Central memory CD8-positive, alpha-beta T cell (primary cell): Measurements from ENCODE around the gene ANKRD33B.

ENCODE experiments used
- ATAC-seq: fragments of 150-1000 bp; cut with Tn5 transposase; replicated peaks from 2 replicates; pipeline ENCODE4 v1.10.0; 2022; ENCODE audit warnings: mild to moderate bottlenecking, moderate FRiP score, moderate number of reproducible peaks; ENCODE audit not compliant: poor library complexity, severe bottlenecking; ENCODE audit errors: extremely low read depth
- DNase-seq, 2 donors: peaks; one replicate each; pipeline ENCODE4 v3.0.0; 2021; ENCODE audit warnings: low spot score in 2 of 2
- H3K27ac Mint-ChIP-seq: one replicate; pipeline ENCODE4 v1.8.0; 2022; ENCODE audit warnings: low read depth, mild to moderate bottlenecking, moderate library complexity, mixed read lengths
- H3K27me3 Mint-ChIP-seq: one replicate; pipeline ENCODE4 v1.8.0; 2022; ENCODE audit warnings: mixed read lengths
- H3K36me3 Mint-ChIP-seq: one replicate; pipeline ENCODE4 v1.8.0; 2022; ENCODE audit warnings: mild to moderate bottlenecking, moderate library complexity, mixed read lengths; ENCODE audit not compliant: insufficient read depth
- H3K4me1 Mint-ChIP-seq: one replicate; pipeline ENCODE4 v1.8.0; 2022; ENCODE audit warnings: mixed read lengths
- H3K4me3 Mint-ChIP-seq: one replicate; pipeline ENCODE4 v1.8.0; 2022; ENCODE audit warnings: mild to moderate bottlenecking, moderate library complexity, mixed read lengths
- H3K9me3 Mint-ChIP-seq: one replicate; pipeline ENCODE4 v1.8.0; 2022; ENCODE audit warnings: mixed read lengths

ANKRD33B gene

GRCh38 chr5:10653751-10654400, 90.0 kb downstream of the ANKRD33B start:
- no peaks in the 10 kb centered on the region for H3K36me3 Mint-ChIP-seq
- H3K27ac Mint-ChIP-seq = peak overlapping the region; percentile 39
- ATAC-seq = no peak

DNA sequence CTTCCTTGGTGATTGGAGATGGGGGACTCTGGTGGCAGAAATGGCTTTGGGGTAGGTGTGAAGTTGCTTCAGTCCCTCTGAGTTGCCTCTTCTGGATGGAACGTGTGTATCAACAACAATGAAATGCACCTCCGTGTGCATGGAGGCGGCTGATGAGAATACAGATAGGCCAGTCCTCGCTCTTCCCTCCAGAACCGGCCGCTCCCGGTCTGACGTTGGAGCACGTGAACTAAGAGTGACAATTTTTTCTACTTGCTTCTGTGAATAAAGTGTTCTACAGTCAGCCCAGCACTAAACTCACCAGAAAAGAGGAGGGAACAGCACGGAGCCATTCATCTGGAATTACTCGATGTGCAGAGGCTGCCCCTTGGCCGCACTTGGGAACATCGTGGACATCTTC, 90.7 kb downstream of the ANKRD33B start:
- no peak overlapping the region for H3K4me3 Mint-ChIP-seq
- no peak overlapping the region for H3K27ac Mint-ChIP-seq
- DNase-seq (no peak), ATAC-seq (no peak)
- no peaks in the 10 kb centered on the region for H3K27me3 Mint-ChIP-seq
- no peaks in the 10 kb centered on the region for H3K4me1 Mint-ChIP-seq
- no peaks in the 10 kb centered on the region for H3K36me3 Mint-ChIP-seq
- no peaks in the 10 kb centered on the region for H3K9me3 Mint-ChIP-seq

More at GRCh38 chr5:10653751-10654400, 90.0 kb downstream of the ANKRD33B start:
- no peak overlapping the region for H3K4me3 Mint-ChIP-seq
- no peak for DNase-seq
- H3K27me3 Mint-ChIP-seq = no peaks in the 10 kb centered on the region
- H3K4me1 Mint-ChIP-seq = no peaks in the 10 kb centered on the region
- no peaks in the 10 kb centered on the region for H3K9me3 Mint-ChIP-seq

- no peak for ATAC-seq
- Mint-ChIP-seq H3K36me3 (no peaks in the 10 kb centered on the region), H3K4me3 (no peak overlapping the region), H3K27ac (no peak overlapping the region), H3K4me1 (no peaks in the 10 kb centered on the region), H3K9me3 (no peaks in the 10 kb centered on the region), H3K27me3 (no peaks in the 10 kb centered on the region)
- DNase-seq = no peak
Observed at GRCh38 chr5:10655161-10655971, 91.5 kb downstream of the ANKRD33B start.

DNA sequence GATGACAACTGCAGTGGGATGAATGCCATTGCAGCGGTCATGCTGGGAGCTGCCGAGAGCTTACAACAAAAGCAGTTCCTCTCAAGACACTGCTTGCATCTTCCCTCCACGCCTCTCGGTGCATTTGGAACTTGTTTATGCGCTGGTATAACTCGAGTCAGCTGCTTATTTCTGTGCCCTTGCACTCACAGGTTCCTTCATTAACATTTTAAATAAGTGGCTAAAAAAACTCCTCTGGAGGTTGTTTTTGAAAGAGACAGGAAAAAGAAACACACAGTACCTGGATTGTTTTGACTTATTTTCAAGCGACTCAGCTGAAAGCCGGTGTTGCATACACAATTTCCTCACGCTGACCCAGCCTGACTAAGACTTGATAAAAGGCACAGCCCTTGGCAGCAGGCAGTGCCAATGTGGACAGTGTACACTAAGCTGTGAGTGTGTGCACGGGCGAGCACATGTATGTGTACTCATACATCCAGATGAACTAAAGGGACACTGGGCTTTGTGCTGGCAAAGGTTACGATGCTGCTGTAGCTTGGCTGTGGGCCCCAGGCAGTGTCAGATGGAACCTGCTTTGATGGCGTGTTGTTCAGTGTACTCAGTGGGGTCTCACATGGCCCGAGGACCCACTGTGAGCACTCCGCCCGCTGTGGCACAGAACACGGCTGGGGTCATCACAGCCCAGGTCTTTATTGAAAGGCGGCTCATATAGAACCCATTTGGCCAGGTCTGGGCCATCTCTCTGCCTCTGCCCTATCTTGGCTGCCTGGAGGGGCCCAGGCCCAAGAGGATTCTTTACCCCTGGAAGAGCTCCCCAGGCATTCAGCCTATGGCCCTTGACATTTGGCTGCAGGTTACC, 92.3 kb downstream of the ANKRD33B start:
- Mint-ChIP-seq H3K4me3 (no peak overlapping the region), H3K9me3 (no peaks in the 10 kb centered on the region), H3K4me1 (no peaks in the 10 kb centered on the region), H3K27me3 (no peaks in the 10 kb centered on the region), H3K36me3 (no peaks in the 10 kb centered on the region), H3K27ac (no peak overlapping the region)
- ATAC-seq = no peak
- no peak for DNase-seq

GRCh38 chr5:10658265-10658664, 94.4 kb downstream of the ANKRD33B start:
- DNase-seq = no peak
- no peak overlapping the region for H3K27ac Mint-ChIP-seq
- H3K27me3 Mint-ChIP-seq = no peaks in the 10 kb centered on the region
- no peaks in the 10 kb centered on the region for H3K4me1 Mint-ChIP-seq
- no peak overlapping the region for H3K4me3 Mint-ChIP-seq
- H3K9me3 Mint-ChIP-seq = no peaks in the 10 kb centered on the region
- H3K36me3 Mint-ChIP-seq = no peaks in the 10 kb centered on the region
- ATAC-seq = no peak

DNA sequence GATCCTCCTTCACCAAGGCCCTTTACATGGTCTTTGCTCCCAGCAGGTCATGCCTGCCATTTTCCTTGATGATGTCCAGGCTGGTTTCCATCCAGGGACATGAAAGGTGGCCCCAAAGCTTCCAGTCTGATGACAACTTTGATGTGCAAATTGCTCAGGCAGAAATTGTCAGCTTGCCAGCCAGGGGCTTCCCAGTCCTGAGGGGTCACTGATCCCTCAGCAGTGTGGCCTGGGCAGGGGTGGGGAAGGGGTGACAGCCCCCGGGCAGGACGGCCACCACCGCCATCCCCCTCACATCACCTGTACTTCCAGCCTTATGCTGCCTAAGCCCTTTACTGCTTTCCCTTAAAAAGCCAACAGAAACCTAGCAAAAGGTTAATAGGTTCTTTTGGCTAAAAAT, 96.3 kb downstream of the ANKRD33B start:
- H3K4me1 Mint-ChIP-seq = no peaks in the 10 kb centered on the region
- DNase-seq (no peak), ATAC-seq (no peak)
- H3K4me3 Mint-ChIP-seq = no peak overlapping the region
- no peaks in the 10 kb centered on the region for H3K27me3 Mint-ChIP-seq
- H3K9me3 Mint-ChIP-seq = no peaks in the 10 kb centered on the region
- no peak overlapping the region for H3K27ac Mint-ChIP-seq
- H3K36me3 Mint-ChIP-seq = no peaks in the 10 kb centered on the region

DNA sequence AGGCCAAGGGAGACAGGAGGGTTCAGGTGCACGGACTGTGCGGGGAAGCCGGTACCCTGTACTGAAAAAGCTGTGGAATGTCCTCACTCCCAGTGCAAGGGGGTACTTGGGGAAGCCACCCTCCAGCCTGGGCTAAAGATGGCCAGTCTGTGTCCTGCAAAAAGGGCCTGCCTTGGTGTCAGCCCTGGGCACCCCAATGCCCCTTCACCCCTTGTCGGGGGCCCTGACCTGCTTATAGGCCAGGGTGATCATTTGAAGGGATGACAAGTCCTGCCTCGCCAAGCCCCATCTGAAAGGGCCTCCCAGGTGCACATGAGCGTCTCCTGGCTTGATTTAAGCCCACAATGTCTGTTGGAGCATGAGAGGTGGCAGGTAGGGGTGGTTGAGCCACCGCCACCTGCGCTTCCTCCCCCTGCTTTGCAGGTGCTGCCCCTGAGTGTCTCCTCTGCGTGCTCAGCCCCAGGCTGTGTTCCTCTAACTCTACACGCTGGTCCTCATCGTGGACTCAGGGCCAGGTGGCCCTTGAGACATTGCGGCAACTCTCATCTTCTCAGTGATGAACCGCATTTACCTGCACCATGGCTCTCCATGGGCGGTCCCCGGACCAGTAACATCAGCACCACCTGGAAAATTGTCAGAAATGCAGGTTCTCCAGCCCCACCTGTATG, 97.0 kb downstream of the ANKRD33B start:
- DNase-seq = no peak
- Mint-ChIP-seq H3K27ac (no peak overlapping the region), H3K4me1 (no peaks in the 10 kb centered on the region), H3K27me3 (no peaks in the 10 kb centered on the region), H3K4me3 (no peak overlapping the region), H3K36me3 (no peaks in the 10 kb centered on the region), H3K9me3 (no peaks in the 10 kb centered on the region)
- ATAC-seq = no peak

GRCh38 chr5:10661401-10661800, 97.5 kb downstream of the ANKRD33B start:
- DNase-seq (no peak), ATAC-seq (no peak)
- no peak overlapping the region for H3K27ac Mint-ChIP-seq
- H3K4me3 Mint-ChIP-seq = no peak overlapping the region
- H3K9me3 Mint-ChIP-seq = no peaks in the 10 kb centered on the region
- H3K27me3 Mint-ChIP-seq = no peaks in the 10 kb centered on the region
- no peaks in the 10 kb centered on the region for H3K4me1 Mint-ChIP-seq
- no peaks in the 10 kb centered on the region for H3K36me3 Mint-ChIP-seq

- DNase-seq (no peak), ATAC-seq (no peak)
- Mint-ChIP-seq H3K27me3 (no peaks in the 10 kb centered on the region), H3K27ac (no peak overlapping the region), H3K4me1 (no peaks in the 10 kb centered on the region), H3K4me3 (no peak overlapping the region), H3K9me3 (no peaks in the 10 kb centered on the region), H3K36me3 (no peaks in the 10 kb centered on the region)
Observed at GRCh38 chr5:10662083-10662482, 98.2 kb downstream of the ANKRD33B start.

- no peak for ATAC-seq
- Mint-ChIP-seq H3K36me3 (no peaks in the 10 kb centered on the region), H3K27me3 (no peaks in the 10 kb centered on the region), H3K4me3 (no peak overlapping the region), H3K27ac (no peak overlapping the region), H3K4me1 (no peaks in the 10 kb centered on the region), H3K9me3 (no peaks in the 10 kb centered on the region)
- DNase-seq = no peak
Observed at GRCh38 chr5:10662661-10663488, 99.0 kb downstream of the ANKRD33B start.

DNA sequence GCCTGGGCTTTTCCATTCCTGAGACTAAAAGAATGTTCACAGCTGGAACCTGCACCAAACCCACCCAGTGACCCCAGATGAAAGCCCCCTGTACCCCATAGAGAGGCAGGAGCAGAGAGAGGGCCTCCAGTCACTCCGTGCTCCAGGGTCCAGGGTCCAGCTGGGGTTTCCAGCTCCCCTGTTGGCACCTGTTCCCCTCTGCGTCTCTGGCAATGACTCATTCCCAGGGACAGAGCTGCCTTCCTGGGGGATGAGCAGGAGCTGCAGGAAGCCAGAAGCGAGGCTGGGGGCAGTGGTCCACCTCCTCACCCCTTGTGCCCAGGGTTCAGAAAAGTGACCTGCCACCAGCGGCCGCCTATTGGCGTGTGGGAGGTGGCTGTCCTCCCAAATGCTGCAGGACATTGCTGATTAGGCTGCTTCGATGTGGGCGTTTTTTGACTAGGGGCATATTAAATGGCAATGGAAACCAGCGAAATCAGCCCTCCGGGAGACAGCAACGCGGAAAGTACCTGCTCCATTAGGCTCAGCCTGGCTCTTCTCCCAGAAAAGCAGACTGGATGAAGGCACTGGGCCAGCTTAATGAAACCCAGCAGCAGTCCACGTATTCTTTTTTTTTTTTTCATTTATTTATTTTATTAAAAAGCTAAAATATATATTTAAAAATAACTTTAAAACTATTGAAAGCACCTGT, 99.8 kb downstream of the ANKRD33B start:
- Mint-ChIP-seq H3K36me3 (no peaks in the 10 kb centered on the region), H3K27me3 (no peaks in the 10 kb centered on the region), H3K4me3 (no peak overlapping the region), H3K27ac (no peak overlapping the region), H3K4me1 (no peaks in the 10 kb centered on the region), H3K9me3 (no peaks in the 10 kb centered on the region)
- DNase-seq = no peak
- ATAC-seq = no peak
